Activated CD4-positive, alpha-beta T cell treated with anti-CD3 and anti-CD28 coated beads for 1 hour (primary cell): Measurements from ENCODE around the gene EXOC3L1.

Experiments
- DNase-seq: peaks from one replicate; pipeline ENCODE4 v3.0.0-alpha.2; 2020

Gene EXOC3L1

GRCh38 chr16:67216612-67217490 lies 26.9 kb upstream of the EXOC3L1 start:
- no peak for DNase-seq

- DNase-seq, result no peak
These were observed 25.8 kb upstream of the EXOC3L1 start for GRCh38 chr16:67215706-67216105.

- DNase-seq, result no peak
These were observed 23.5 kb upstream of the EXOC3L1 start for GRCh38 chr16:67213197-67214019.

- DNase-seq, result no peak
These were observed 22.8 kb upstream of the EXOC3L1 start for GRCh38 chr16:67212766-67213165.

GRCh38 chr16:67211674-67212073 lies 21.7 kb upstream of the EXOC3L1 start:
- DNase-seq, result no peak

- DNase-seq, result no peak
These were observed 20.4 kb upstream of the EXOC3L1 start for GRCh38 chr16:67210069-67210937.

- DNase-seq, result no peak
These were observed 19.6 kb upstream of the EXOC3L1 start for GRCh38 chr16:67209565-67209964.

GRCh38 chr16:67208154-67208896 lies 18.4 kb upstream of the EXOC3L1 start:
- no peak for DNase-seq

- no peak for DNase-seq
These were observed 17.5 kb upstream of the EXOC3L1 start for GRCh38 chr16:67207249-67208091.

- DNase-seq, result no peak
These were observed 16.9 kb upstream of the EXOC3L1 start for GRCh38 chr16:67206838-67207248.

- no peak for DNase-seq
These were observed 16.3 kb upstream of the EXOC3L1 start for GRCh38 chr16:67206129-67206837.

- no peak for DNase-seq
These were observed 14.1 kb upstream of the EXOC3L1 start for GRCh38 chr16:67204076-67204475.

- no peak for DNase-seq
These were observed 13.1 kb upstream of the EXOC3L1 start for GRCh38 chr16:67202956-67203493.

GRCh38 chr16:67202426-67202825 lies 12.5 kb upstream of the EXOC3L1 start:
- DNase-seq, result no peak

- no peak for DNase-seq
These were observed 11.7 kb upstream of the EXOC3L1 start for GRCh38 chr16:67201411-67202345.

GRCh38 chr16:67200491-67200890 lies 10.6 kb upstream of the EXOC3L1 start:
- DNase-seq, result no peak

GRCh38 chr16:67199808-67200198 lies 9.9 kb upstream of the EXOC3L1 start:
- DNase-seq, result no peak

- DNase-seq, result no peak
These were observed 9.3 kb upstream of the EXOC3L1 start, which contains the start of gene ELMO3 for GRCh38 chr16:67199011-67199807. Gene ELMO3, plus strand, starts transcription at chr16:67199131. Its CDS starts 196 bp downstream, at chr16:67199327.
